ENCODE results near the gene CFAP65. TPM values are rescaled to one million over a fixed set of nuclear protein-coding genes. Genes with fewer than 3 reads are reported as not detected.

The CFAP65 gene
- total RNA-seq, 1 donor from 2014 or later: not detected

DNA sequence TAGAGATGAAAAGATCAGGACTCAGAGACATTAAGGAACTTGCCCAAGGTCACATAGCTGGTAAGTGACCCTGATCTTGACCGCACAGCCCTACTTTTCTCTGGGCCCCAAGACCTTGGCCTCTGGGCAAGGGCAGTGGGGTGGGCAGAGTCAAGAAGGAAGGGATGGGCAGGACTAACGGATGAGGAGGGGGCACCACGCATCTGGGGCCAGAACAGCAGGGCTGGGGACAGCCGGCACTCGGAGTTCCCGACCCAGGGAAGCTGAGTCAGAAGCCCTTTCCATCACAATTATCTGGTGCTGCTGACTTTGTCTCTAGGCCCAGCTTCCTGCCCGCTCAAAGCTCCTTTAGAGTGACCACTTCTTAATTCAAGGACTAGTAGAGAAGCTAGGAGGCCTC, 14.4 kb downstream of the CFAP65 start:
- Histone ChIP-seq H3K4me1 (no peaks in the 10 kb centered on the region), H3K27me3 (ENCODE audit: low read depth) (peaks cover 88% of the 10 kb centered on the region), H3K36me3 (no peaks in the 10 kb centered on the region), H3K9me3 (replicated peaks) (no peaks in the 10 kb centered on the region), H3K27ac (replicated peaks) (no peak overlapping the region), H3K4me3 (no peak overlapping the region)
- no peak for DNase-seq
- no peak for TF ChIP-seq CTCF (IDR thresholded peaks at IDR 0.05; ENCODE audit: borderline replicate concordance)
- intact Hi-C loops (cut with micrococcal nuclease): no loop called here

DNA sequence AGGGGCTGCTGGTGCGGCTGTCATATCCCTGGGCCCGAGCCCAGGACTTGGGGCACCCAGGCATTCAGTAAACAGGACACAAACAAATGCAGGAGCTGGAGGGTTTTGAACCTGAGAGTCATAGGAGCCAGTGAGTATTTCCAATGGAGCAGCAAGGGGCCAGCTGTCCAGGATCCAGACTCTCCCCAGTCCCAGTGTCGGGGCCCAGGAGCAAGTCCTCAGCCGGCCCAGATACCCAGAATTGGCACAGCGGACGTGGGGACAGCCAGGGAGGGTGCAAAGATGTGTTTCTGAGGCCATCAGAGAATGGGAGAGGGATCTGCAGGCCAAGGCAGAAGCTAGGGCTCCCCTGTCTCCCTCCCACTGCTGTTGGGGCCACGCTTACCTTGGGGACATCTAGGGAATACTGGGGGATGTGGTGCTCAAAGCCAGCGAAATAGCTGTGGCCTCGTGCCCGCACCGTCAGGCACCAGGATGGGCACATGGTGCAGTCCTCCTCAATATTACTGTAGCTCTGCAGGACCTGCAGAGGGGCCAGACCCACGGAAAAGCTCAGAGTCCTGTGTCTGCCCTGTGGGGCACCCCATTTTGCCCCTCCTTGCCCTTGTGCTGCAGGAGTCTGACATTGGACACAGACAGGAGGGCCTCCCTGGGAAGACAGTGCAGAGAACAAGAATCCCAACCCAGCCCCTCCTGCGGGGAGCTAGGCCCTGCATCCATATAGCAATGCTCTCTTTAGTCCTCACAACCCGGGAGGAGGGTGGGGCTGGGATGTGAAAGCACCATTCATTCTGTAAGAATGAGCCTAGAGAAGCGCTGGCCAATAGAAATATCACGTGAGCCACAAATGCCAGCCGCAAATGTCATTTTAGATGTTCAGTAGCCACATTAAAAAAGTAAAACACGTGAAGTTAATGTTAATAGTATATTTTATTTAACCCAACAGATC, 15.4 kb downstream of the CFAP65 start:
- Histone ChIP-seq H3K36me3 (no peaks in the 10 kb centered on the region), H3K27ac (replicated peaks) (no peak overlapping the region), H3K27me3 (ENCODE audit: low read depth) (peaks cover 86% of the 10 kb centered on the region), H3K4me1 (no peaks in the 10 kb centered on the region), H3K4me3 (no peak overlapping the region), H3K9me3 (replicated peaks) (no peaks in the 10 kb centered on the region)
- DNase-seq: no peak
- TF ChIP-seq CTCF (IDR thresholded peaks at IDR 0.05; ENCODE audit: borderline replicate concordance): no peak
- intact Hi-C loops (cut with micrococcal nuclease): no loop called here

DNA sequence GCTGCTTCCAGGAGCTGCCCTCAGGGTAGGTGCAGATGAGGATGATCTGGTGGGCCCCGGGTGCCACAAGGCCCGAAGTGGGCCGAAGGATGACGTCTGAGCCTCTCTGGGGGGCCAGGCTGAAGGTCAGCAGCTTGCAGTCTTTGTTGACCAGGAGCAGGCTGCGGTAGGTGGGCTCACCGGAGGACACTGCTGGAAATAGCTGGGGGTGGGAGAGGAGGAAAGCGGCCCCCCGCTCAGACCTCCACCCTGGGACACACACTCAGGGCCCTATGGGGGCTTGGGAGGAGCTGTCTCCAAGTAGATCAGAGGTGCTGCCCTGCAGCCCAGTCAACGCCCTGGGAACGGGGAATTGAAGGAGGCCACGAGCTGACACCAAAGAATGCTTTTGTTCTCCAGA, 17.3 kb downstream of the CFAP65 start:
- no peaks in the 10 kb centered on the region for H3K9me3 ChIP-seq (replicated peaks)
- intact Hi-C loops (cut with micrococcal nuclease): no loop called here
- DNase-seq: no peak

DNA sequence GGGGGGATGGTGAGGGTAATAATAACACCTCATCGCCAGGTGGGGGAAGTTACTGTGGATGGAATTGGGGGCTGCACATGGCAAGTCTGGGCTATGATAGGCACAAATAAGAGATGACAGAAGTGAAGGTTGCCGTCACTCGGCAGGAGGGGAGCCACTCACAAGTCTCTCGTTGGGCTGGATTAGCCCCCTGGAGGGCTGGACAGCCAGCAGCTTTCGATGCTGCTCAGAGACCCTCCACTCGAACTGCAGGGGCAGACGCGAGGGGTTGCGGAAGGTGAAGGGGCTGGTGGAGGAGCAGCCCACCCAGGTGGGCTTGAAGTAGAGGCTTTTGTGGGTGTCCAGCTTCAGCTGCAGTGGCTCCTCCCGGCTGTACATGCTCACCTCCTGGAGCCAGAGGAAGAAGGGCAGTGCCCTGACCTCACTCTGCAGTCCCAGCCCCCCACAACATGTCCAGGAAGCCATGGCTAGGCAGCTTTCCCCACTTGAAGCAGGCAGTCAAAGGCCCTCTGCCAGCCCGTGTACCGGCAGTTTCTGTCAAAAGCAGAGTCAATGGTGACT, 18.2 kb downstream of the CFAP65 start:
- Histone ChIP-seq H3K27me3 (ENCODE audit: low read depth) (peaks cover 84% of the 10 kb centered on the region), H3K27ac (replicated peaks) (no peak overlapping the region), H3K9me3 (replicated peaks) (no peaks in the 10 kb centered on the region), H3K36me3 (no peaks in the 10 kb centered on the region), H3K4me1 (no peaks in the 10 kb centered on the region), H3K4me3 (no peak overlapping the region)
- no peak for TF ChIP-seq CTCF (IDR thresholded peaks at IDR 0.05; ENCODE audit: borderline replicate concordance)
- intact Hi-C loops (cut with micrococcal nuclease): no loop called here
- no peak for DNase-seq

More for the DNA sequence above, 17.3 kb downstream of the CFAP65 start:
- H3K27ac ChIP-seq (replicated peaks): no peak overlapping the region
- no peak overlapping the region for H3K4me3 ChIP-seq
- no peaks in the 10 kb centered on the region for H3K36me3 ChIP-seq
- no peaks in the 10 kb centered on the region for H3K4me1 ChIP-seq
- peaks cover 84% of the 10 kb centered on the region for H3K27me3 ChIP-seq (ENCODE audit: low read depth)
- no peak for TF ChIP-seq CTCF (IDR thresholded peaks at IDR 0.05; ENCODE audit: borderline replicate concordance)

- no peaks in the 10 kb centered on the region for H3K9me3 ChIP-seq (replicated peaks)
- no peaks in the 10 kb centered on the region for H3K4me1 ChIP-seq
- no peak overlapping the region for H3K4me3 ChIP-seq
- H3K27ac ChIP-seq (replicated peaks): no peak overlapping the region
- no peaks in the 10 kb centered on the region for H3K36me3 ChIP-seq
- DNase-seq: no peak
- TF ChIP-seq CTCF (IDR thresholded peaks at IDR 0.05; ENCODE audit: borderline replicate concordance): no peak
- peaks cover 84% of the 10 kb centered on the region for H3K27me3 ChIP-seq (ENCODE audit: low read depth)
- intact Hi-C loops (cut with micrococcal nuclease): no loop called here
Measured at GRCh38 chr2:219022616-219023015, 18.7 kb downstream of the CFAP65 start.
